ENCODE measurements around the gene NAALADL2.
"Not testable (repeated sequence)": the region's sequence is repeated elsewhere in the genome, so short reads cannot be mapped to it uniquely, and the experiment has no call there.

Gene NAALADL2

GRCh38 chr3:175818811-175819464 is 959.8 kb downstream of the NAALADL2 start:
- no peak for TF ChIP-seq JUND (IDR thresholded peaks at IDR 0.05; ENCODE audit: low read depth)
- in situ Hi-C loops (cut with HindIII; ENCODE audit: low pct_unique_long_range_greater_than_20kb, low sequenced_read_pairs): no loop called here
- DNase-seq (ENCODE audit: low read depth in 1 of 2, low spot score in 1 of 2): no peak

DNA sequence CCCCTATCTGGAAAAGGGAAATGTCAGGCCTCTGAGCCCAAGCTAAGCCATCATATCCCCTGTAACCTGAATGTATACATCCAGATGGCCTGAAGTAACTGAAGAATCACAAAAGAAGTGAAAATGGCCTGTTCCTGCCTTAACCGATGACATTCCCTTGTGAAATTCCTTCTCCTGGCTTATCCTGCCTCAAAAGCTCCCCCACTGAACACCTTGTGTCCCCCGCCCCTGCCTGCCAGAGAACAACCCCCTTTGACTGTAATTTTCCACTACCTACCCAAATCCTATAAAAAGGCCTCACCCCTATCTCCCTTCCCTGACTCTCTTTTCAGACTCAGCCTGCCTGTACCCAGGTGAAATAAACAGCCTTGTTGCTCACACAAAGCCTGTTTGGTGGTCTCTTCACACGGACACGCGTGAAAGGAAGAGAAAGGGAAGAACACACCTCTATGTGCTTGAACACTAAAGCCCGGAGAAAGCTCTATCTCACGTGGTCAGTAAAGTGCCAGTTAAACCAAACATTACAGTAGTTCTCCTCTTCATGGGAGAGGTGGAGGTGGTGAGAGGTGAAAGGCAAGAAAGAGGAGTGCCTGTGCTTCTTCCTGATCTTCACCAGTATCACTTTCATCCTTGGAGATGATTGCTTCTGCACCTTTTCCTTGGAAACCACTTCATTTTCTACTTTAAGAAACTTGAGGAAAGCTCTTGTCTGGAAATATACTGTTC is 963.8 kb downstream of the NAALADL2 start:
- in situ Hi-C loops (cut with HindIII; ENCODE audit: low pct_unique_long_range_greater_than_20kb, low sequenced_read_pairs); DNase-seq (ENCODE audit: low read depth in 1 of 2, low spot score in 1 of 2): not testable (repeated sequence)

- DNase-seq (ENCODE audit: low read depth in 1 of 2, low spot score in 1 of 2); in situ Hi-C loops (cut with HindIII; ENCODE audit: low pct_unique_long_range_greater_than_20kb, low sequenced_read_pairs): not testable (repeated sequence)
These were observed 966.0 kb downstream of the NAALADL2 start for GRCh38 chr3:175825016-175825580.

GRCh38 chr3:175826759-175827158 is 967.6 kb downstream of the NAALADL2 start:
- no peak for DNase-seq (ENCODE audit: low read depth in 1 of 2, low spot score in 1 of 2)
- in situ Hi-C loops (cut with HindIII; ENCODE audit: low pct_unique_long_range_greater_than_20kb, low sequenced_read_pairs): no loop called here
- no peak for TF ChIP-seq JUND (IDR thresholded peaks at IDR 0.05; ENCODE audit: low read depth)

GRCh38 chr3:175829809-175830208 is 970.7 kb downstream of the NAALADL2 start:
- in situ Hi-C loops (cut with HindIII; ENCODE audit: low pct_unique_long_range_greater_than_20kb, low sequenced_read_pairs); DNase-seq (ENCODE audit: low read depth in 1 of 2, low spot score in 1 of 2): not testable (repeated sequence)

DNA sequence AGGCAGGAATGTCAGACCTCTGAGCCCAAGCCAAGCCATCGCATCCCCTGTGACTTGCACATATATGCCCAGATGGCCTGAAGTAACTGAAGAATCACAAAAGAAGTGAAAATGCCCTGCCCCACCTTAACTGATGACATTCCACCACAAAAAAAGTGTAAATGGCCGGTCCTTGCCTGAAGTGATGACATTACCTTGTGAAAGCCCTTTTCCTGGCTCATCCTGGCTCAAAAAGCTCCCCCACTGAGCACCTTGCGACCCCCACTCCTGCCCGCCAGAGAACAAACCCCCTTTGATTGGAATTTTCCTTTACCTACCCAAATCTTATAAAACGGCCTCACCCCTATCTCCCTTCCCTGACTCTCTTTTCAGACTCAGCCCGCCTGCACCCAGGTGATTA is 976.6 kb downstream of the NAALADL2 start:
- in situ Hi-C loops (cut with HindIII; ENCODE audit: low pct_unique_long_range_greater_than_20kb, low sequenced_read_pairs); DNase-seq (ENCODE audit: low read depth in 1 of 2, low spot score in 1 of 2): not testable (repeated sequence)

- no peak for DNase-seq (ENCODE audit: low read depth in 1 of 2, low spot score in 1 of 2)
- in situ Hi-C loops (cut with HindIII; ENCODE audit: low pct_unique_long_range_greater_than_20kb, low sequenced_read_pairs): no loop called here
- no peak for TF ChIP-seq JUND (IDR thresholded peaks at IDR 0.05; ENCODE audit: low read depth)
These were observed 977.5 kb downstream of the NAALADL2 start for GRCh38 chr3:175836617-175837016.

DNA sequence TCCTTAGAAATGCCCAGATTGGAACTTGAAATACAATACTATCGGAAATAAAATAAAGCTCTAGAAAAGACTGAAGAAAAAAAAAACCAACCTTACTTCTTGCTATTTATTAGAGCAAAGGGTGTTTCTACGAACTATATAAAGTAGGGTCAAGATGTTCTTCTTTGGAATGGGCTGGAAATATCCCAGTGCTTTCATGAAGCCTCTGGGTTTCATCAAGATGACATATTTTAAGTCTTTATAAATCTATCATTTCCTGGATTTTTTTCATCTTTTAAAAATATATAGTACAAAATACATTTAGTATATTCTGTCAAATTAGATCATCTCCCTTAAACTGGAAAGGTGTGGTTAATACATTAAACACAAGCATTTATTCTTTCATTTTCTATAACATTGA is 978.8 kb downstream of the NAALADL2 start:
- no peak for TF ChIP-seq JUND (IDR thresholded peaks at IDR 0.05; ENCODE audit: low read depth)
- in situ Hi-C loops (cut with HindIII; ENCODE audit: low pct_unique_long_range_greater_than_20kb, low sequenced_read_pairs): no loop called here
- no peak for DNase-seq (ENCODE audit: low read depth in 1 of 2, low spot score in 1 of 2)

- in situ Hi-C loops (cut with HindIII; ENCODE audit: low pct_unique_long_range_greater_than_20kb, low sequenced_read_pairs): no loop called here
- TF ChIP-seq JUND (IDR thresholded peaks at IDR 0.05; ENCODE audit: low read depth): no peak
- no peak for DNase-seq (ENCODE audit: low read depth in 1 of 2, low spot score in 1 of 2)
These were observed 980.4 kb downstream of the NAALADL2 start for GRCh38 chr3:175839366-175840005.

DNA sequence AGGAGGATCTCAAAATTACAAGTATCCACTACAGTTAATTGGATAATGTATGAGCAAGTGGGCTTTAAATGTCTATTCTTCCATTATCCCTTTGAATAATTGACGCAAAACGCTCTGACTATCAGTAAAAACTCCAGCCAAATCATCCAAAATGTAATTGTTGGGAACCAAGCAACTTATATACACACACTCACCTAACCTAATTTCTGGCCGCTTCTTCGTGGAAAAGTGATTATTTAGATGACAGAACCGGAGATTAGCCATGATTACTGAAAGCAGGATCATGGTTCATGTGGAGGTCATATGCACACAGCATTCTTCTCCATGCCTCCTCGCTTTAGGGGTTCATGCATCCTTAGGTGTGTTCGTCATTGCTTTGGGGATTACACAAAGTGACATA is 992.4 kb downstream of the NAALADL2 start:
- no peak for TF ChIP-seq JUND (IDR thresholded peaks at IDR 0.05; ENCODE audit: low read depth)
- in situ Hi-C loops (cut with HindIII; ENCODE audit: low pct_unique_long_range_greater_than_20kb, low sequenced_read_pairs): no loop called here
- DNase-seq (ENCODE audit: low read depth in 1 of 2, low spot score in 1 of 2): no peak

DNA sequence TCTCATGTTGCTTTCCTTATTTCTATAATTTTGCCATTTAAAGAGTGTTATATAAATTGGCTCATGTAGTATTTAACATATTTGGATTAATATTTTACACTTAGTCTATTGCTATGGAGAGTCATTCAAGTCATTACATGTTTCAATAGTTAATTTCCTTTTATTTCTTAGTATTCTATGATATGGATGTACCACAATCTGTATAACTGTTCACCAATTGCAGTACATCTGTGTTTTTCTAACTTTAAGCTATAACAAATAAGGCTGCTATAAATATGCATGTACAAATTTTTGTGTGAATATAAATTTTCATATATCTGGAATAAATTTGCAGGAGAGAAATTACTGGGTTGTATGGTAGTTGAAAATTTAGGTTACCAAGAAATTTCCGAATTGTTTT is 993.4 kb downstream of the NAALADL2 start:
- in situ Hi-C loops (cut with HindIII; ENCODE audit: low pct_unique_long_range_greater_than_20kb, low sequenced_read_pairs): no loop called here
- TF ChIP-seq JUND (IDR thresholded peaks at IDR 0.05; ENCODE audit: low read depth): no peak
- no peak for DNase-seq (ENCODE audit: low read depth in 1 of 2, low spot score in 1 of 2)

- DNase-seq (ENCODE audit: low read depth in 1 of 2, low spot score in 1 of 2): no peak
- in situ Hi-C loops (cut with HindIII; ENCODE audit: low pct_unique_long_range_greater_than_20kb, low sequenced_read_pairs): no loop called here
- TF ChIP-seq JUND (IDR thresholded peaks at IDR 0.05; ENCODE audit: low read depth): no peak
These were observed 998.6 kb downstream of the NAALADL2 start for GRCh38 chr3:175857666-175858270.
